ENCODE results near the gene CACNG3.
"Not testable (repeated sequence)": the region's sequence is repeated elsewhere in the genome, so short reads cannot be mapped to it uniquely, and the experiment has no call there.

DNA sequence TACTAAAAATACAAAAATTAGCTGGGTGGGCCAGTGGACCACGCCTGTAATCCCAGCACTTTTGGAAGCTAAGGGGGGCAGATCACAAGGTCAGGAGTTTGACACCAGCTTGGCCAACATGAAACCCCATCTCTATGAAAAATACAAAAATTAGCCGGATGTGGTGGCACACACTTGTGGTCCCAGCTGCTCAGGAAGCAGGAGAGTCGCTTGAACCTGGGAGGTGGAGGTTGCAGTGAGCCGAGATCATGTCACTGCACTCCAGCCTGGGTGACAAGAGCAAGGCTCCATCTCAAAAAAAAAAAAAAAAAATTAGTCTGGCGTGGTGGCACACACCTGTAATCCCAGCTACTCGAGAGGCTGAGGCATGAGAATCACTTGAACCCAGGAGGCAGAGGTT, 44.6 kb downstream of the CACNG3 start:
- TF ChIP-seq EZH2 (IDR thresholded peaks at IDR 0.05); POLR2AphosphoS5 (IDR thresholded peaks at IDR 0.05; ENCODE audit: borderline replicate concordance, low read depth, low read length): not testable (repeated sequence)
